DOHH2 (cell line): Measurements from ENCODE around the gene KIF22.
"Not testable (repeated sequence)": the region's sequence is repeated elsewhere in the genome, so short reads cannot be mapped to it uniquely, and the experiment has no call there.

Source experiments
- CTCF ChIP-seq: fragments of 200-600 bp; sonication (generic); IDR thresholded peaks from one replicate; pipeline ENCODE4 v1.5.1; 2014; ENCODE audit warnings: antibody characterized with exemption, mild to moderate bottlenecking, low read depth, low read length; ENCODE audit not compliant: poor library complexity, severe bottlenecking
- EZH2phosphoT487 ChIP-seq: fragments of 200-600 bp; sonication (generic); IDR thresholded peaks from 2 replicates; pipeline ENCODE4 v1.6.1; 2017; ENCODE audit warnings: borderline replicate concordance, mild to moderate bottlenecking, antibody characterized with exemption, low read length, moderate library complexity, mixed read lengths

GRCh38 chr16:29746518-29746917, 44.0 kb upstream of the KIF22 start:
- not testable (repeated sequence) for TF ChIP-seq CTCF, EZH2phosphoT487
